ENCODE data around the gene NDUFA6.

Gene NDUFA6

GRCh38 chr22:42070517-42071422 lies 19.8 kb downstream of the NDUFA6 start, which contains the start of gene NAGA:
TSS of gene NAGA (minus strand) at chr22:42070812. CDS start at chr22:42070297, 515 bp downstream.
- no peak for TF ChIP-seq CTCF (IDR thresholded peaks at IDR 0.05)

GRCh38 chr22:42069801-42070516 lies 20.6 kb downstream of the NDUFA6 start:
- TF ChIP-seq CTCF (IDR thresholded peaks at IDR 0.05), result no peak

- TF ChIP-seq CTCF (IDR thresholded peaks at IDR 0.05), result no peak
Observed at GRCh38 chr22:42068291-42068690, 22.3 kb downstream of the NDUFA6 start.

- no peak for TF ChIP-seq CTCF (IDR thresholded peaks at IDR 0.05)
Observed at GRCh38 chr22:42067671-42068251, 22.8 kb downstream of the NDUFA6 start.

- TF ChIP-seq CTCF (IDR thresholded peaks at IDR 0.05), result no peak
Observed at GRCh38 chr22:42066937-42067336, 23.6 kb downstream of the NDUFA6 start.

- no peak for TF ChIP-seq CTCF (IDR thresholded peaks at IDR 0.05)
Observed at GRCh38 chr22:42066126-42066761, 24.3 kb downstream of the NDUFA6 start.

All from LNCAP (cell line).